PC-9 (cell line): ENCODE data around the gene GPATCH3.

Source experiments
- CTCF ChIP-seq: fragments of 200-600 bp; sonication (generic); conservative IDR thresholded peaks from 2 replicates; pipeline ENCODE4 v1.6.1; 2017; ENCODE audit warnings: mixed run types, antibody characterized with exemption, mild to moderate bottlenecking, moderate library complexity
- EZH2 ChIP-seq: fragments of 200-600 bp; sonication (generic); IDR thresholded peaks from 2 replicates; pipeline ENCODE4 v1.8.0; 2017; ENCODE audit warnings: antibody characterized with exemption, low read depth

GRCh38 chr1:26844424-26845196 lies 55.7 kb downstream of the GPATCH3 start:
- TF ChIP-seq CTCF, result no peak
- TF ChIP-seq EZH2, result no peak
